ENCODE results near the gene OR4D9.

DNA sequence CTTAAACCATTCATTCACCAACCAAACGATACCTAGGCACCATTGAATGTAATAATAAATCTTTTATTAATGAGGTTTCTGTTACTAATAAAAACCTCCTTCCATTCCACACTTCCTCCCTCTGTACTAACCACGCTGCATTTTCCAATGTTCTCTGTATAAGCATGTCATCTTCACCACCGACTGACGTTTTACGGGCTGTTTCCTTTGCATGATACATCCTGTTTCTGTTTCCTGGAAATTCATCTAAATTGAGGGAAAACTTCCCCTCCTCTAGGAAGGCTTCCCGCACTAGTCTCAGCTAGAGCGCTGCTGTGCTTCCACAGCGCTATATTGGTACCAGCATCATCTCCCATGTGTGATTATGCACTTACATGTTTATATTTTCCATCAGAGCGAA is 36.2 kb upstream of the OR4D9 start:
- TF ChIP-seq, protein P1, sequence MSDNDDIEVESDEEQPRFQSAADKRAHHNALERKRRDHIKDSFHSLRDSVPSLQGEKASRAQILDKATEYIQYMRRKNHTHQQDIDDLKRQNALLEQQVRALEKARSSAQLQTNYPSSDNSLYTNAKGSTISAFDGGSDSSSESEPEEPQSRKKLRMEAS (IDR thresholded peaks at IDR 0.05; ENCODE audit: low read depth): no peak
- TF ChIP-seq, protein P2, sequence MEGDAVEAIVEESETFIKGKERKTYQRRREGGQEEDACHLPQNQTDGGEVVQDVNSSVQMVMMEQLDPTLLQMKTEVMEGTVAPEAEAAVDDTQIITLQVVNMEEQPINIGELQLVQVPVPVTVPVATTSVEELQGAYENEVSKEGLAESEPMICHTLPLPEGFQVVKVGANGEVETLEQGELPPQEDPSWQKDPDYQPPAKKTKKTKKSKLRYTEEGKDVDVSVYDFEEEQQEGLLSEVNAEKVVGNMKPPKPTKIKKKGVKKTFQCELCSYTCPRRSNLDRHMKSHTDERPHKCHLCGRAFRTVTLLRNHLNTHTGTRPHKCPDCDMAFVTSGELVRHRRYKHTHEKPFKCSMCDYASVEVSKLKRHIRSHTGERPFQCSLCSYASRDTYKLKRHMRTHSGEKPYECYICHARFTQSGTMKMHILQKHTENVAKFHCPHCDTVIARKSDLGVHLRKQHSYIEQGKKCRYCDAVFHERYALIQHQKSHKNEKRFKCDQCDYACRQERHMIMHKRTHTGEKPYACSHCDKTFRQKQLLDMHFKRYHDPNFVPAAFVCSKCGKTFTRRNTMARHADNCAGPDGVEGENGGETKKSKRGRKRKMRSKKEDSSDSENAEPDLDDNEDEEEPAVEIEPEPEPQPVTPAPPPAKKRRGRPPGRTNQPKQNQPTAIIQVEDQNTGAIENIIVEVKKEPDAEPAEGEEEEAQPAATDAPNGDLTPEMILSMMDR (IDR thresholded peaks at IDR 0.05): no peak
- TF ChIP-seq NRF1 (IDR thresholded peaks at IDR 0.05; ENCODE audit: low read depth, low read length) (no peak), USF2 (IDR thresholded peaks at IDR 0.05; ENCODE audit: borderline replicate concordance, low read depth, low read length) (no peak), ELF1 (IDR thresholded peaks at IDR 0.05) (no peak), EZH2phosphoT487 (IDR thresholded peaks at IDR 0.05; ENCODE audit: borderline replicate concordance, low read depth) (no peak), POLR2AphosphoS5 (IDR thresholded peaks at IDR 0.05; ENCODE audit: low read depth, low read length) (no peak), RAD21 (IDR thresholded peaks at IDR 0.05; ENCODE audit: low read length) (no peak), SIN3A (IDR thresholded peaks at IDR 0.05; ENCODE audit: borderline replicate concordance, low read depth, low read length) (no peak), RFX5 (IDR thresholded peaks at IDR 0.05; ENCODE audit: low read length) (no peak), SMC3 (IDR thresholded peaks at IDR 0.05; ENCODE audit: low read depth, low read length) (no peak), IRF3 (IDR thresholded peaks at IDR 0.05; ENCODE audit: low read depth, low read length) (no peak), EP300 (IDR thresholded peaks at IDR 0.05; ENCODE audit: borderline replicate concordance in 1 of 2, low read depth in 1 of 2, low read length in 1 of 2) (no peak)
- TF ChIP-seq, protein P3, sequence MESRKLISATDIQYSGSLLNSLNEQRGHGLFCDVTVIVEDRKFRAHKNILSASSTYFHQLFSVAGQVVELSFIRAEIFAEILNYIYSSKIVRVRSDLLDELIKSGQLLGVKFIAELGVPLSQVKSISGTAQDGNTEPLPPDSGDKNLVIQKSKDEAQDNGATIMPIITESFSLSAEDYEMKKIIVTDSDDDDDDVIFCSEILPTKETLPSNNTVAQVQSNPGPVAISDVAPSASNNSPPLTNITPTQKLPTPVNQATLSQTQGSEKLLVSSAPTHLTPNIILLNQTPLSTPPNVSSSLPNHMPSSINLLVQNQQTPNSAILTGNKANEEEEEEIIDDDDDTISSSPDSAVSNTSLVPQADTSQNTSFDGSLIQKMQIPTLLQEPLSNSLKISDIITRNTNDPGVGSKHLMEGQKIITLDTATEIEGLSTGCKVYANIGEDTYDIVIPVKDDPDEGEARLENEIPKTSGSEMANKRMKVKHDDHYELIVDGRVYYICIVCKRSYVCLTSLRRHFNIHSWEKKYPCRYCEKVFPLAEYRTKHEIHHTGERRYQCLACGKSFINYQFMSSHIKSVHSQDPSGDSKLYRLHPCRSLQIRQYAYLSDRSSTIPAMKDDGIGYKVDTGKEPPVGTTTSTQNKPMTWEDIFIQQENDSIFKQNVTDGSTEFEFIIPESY (IDR thresholded peaks at IDR 0.05; ENCODE audit: borderline replicate concordance, low read depth): no peak
